HCT116 (cell line): ENCODE measurements around the gene HIVEP2. TPM values are rescaled to one million over a fixed set of nuclear protein-coding genes. Genes with fewer than 3 reads are reported as not detected.

Experiments
- ATAC-seq: fragments of 200-7000 bp; cut with Tn5 transposase; 2 replicates; pipeline ENCODE4 v1.9.1; 2020; ENCODE audit warnings: mild to moderate bottlenecking, moderate library complexity
- BruUV-seq: library from RNA; stranded (reverse); fragments of 400-500 nt; replicated peaks from 2 replicates; lab custom pipeline; 2021; lab: Mats Ljungman, UMichigan
- CTCF ChIA-PET: fragments of 300-600 bp; sonication (Branson Sonifier 250); formaldehyde crosslinking; loops from one replicate; lab custom pipeline; 2021; ENCODE audit warnings: antibody characterized with exemption; lab: Charles Lee
- POLR2A ChIA-PET: fragments of 300-600, 350-600 bp; sonication (Branson Sonifier 250); formaldehyde crosslinking; loops from one replicate; lab custom pipeline; 2021; ENCODE audit warnings: antibody characterized with exemption; lab: Charles Lee
- RAD21 ChIA-PET, 2 experiments: fragments of 300-600 bp; sonication (Branson Sonifier 250); formaldehyde crosslinking; loops; one replicate each; lab custom pipeline; 2023; ENCODE audit warnings: low total read pairs in 2 of 2; ENCODE audit not compliant: uncharacterized antibody in 2 of 2, unreplicated experiment in 2 of 2, low non-redundant PET in 1 of 2; lab: Charles Lee
- DNase-seq: peaks from one replicate; pipeline ENCODE4 v3.0.0-alpha.2; 2010; ENCODE audit warnings: low read depth, low spot score
- H2AFZ ChIP-seq: fragments of 200-600 bp; shearing (Covaris generic), sonication (generic); 2 replicates; pipeline ENCODE4 v1.6.1; 2017; ENCODE audit warnings: low read depth, mixed run types, mixed read lengths, antibody characterized with exemption, low read length; ENCODE audit not compliant: poor library complexity, severe bottlenecking
- H3K27ac ChIP-seq: 2 replicates; pipeline ENCODE4 v1.5.1; 2012; ENCODE audit warnings: low read depth, low read length
- H3K27me3 ChIP-seq: fragments of 200-600 bp; sonication (generic); 2 replicates; pipeline ENCODE4 v1.6.1; 2016; ENCODE audit warnings: mixed run types, low read length, mixed read lengths; ENCODE audit not compliant: insufficient read depth
- H3K36me3 ChIP-seq, 2 experiments: fragments of 200-500 bp in 1 of 2; fragments of 200-600 bp in 1 of 2; sonication (Bioruptor generic) in 1 of 2; sonication (generic) in 1 of 2; 2 replicates each; pipeline versions ENCODE4 v1.5.1 to v1.6.1; 2014 to 2016; ENCODE audit warnings: low read length in 2 of 2, inconsistent platforms in 1 of 2, mixed read lengths in 1 of 2, mixed run types in 1 of 2; ENCODE audit not compliant: insufficient read depth in 2 of 2, control insufficient read depth in 1 of 2
- H3K4me1 ChIP-seq, 2 experiments: fragments of 200-600 bp in 1 of 2; sonication (generic) in 1 of 2; 2 replicates each; pipeline versions ENCODE4 v1.5.1 to v1.6.1; 2012 to 2017; ENCODE audit warnings: low read length in 2 of 2, inconsistent platforms in 1 of 2, mild to moderate bottlenecking in 1 of 2, mixed read lengths in 1 of 2, mixed run types in 1 of 2, moderate library complexity in 1 of 2; ENCODE audit not compliant: insufficient read depth in 2 of 2, control insufficient read depth in 1 of 2
- H3K4me2 ChIP-seq: fragments of 200-600 bp; sonication (generic); 2 replicates; pipeline ENCODE4 v1.6.1; 2017; ENCODE audit warnings: mixed run types, low read length, mixed read lengths
- H3K4me3 ChIP-seq, 2 experiments: fragments of 200-600 bp in 1 of 2; sonication (generic) in 1 of 2; replicated peaks in 1 of 2; 2 replicates each; pipeline ENCODE4 v1.5.1; 2011 to 2016; ENCODE audit warnings: low read length in 2 of 2, control low read depth in 1 of 2, low read depth in 1 of 2, mild to moderate bottlenecking in 1 of 2, mixed read lengths in 1 of 2, mixed run types in 1 of 2
- H3K79me2 ChIP-seq: fragments of 200-600 bp; sonication (generic); 2 replicates; pipeline ENCODE4 v1.6.1; 2017; ENCODE audit warnings: mild to moderate bottlenecking, mixed run types, low read length, moderate library complexity, mixed read lengths; ENCODE audit not compliant: insufficient read depth
- H3K9ac ChIP-seq: fragments of 200-600 bp; sonication (generic); 2 replicates; pipeline ENCODE4 v1.6.1; 2016; ENCODE audit warnings: low read length, mixed read lengths
- H3K9me2 ChIP-seq: fragments of 200-600 bp; sonication (generic), shearing (Covaris generic); 2 replicates; pipeline ENCODE4 v1.6.1; 2017; ENCODE audit warnings: mixed run types, mild to moderate bottlenecking, moderate library complexity; ENCODE audit not compliant: insufficient read depth
- H3K9me3 ChIP-seq, 2 experiments: fragments of 200-500 bp in 1 of 2; fragments of 200-600 bp in 1 of 2; sonication (Bioruptor generic) in 1 of 2; sonication (generic) in 1 of 2; 2 replicates each; pipeline ENCODE4 v1.6.1; 2014 to 2017; ENCODE audit warnings: low read length in 2 of 2, mixed read lengths in 2 of 2, inconsistent platforms in 1 of 2, low read depth in 1 of 2, mild to moderate bottlenecking in 1 of 2, mixed run types in 1 of 2, moderate library complexity in 1 of 2; ENCODE audit not compliant: control insufficient read depth in 1 of 2, insufficient read depth in 1 of 2
- H4K20me1 ChIP-seq: fragments of 200-600 bp; sonication (generic), shearing (Covaris generic); 2 replicates; pipeline ENCODE4 v1.6.1; 2017; ENCODE audit warnings: mixed run types, mild to moderate bottlenecking, moderate library complexity; ENCODE audit not compliant: insufficient read depth
- ATF3 ChIP-seq: IDR thresholded peaks from 2 replicates; pipeline ENCODE4 v1.6.1; 2012
- CBX3 ChIP-seq: IDR thresholded peaks from 2 replicates; pipeline ENCODE4 v1.6.1; 2012; ENCODE audit warnings: low read depth
- EGR1 ChIP-seq: IDR thresholded peaks from 2 replicates; pipeline ENCODE4 v1.6.1; 2012; ENCODE audit warnings: low read depth
- EZH2phosphoT487 ChIP-seq: fragments of 200-600 bp; IDR thresholded peaks from 2 replicates; pipeline ENCODE4 v1.6.1; 2018; ENCODE audit warnings: antibody characterized with exemption, borderline replicate concordance
- POLR2AphosphoS5 ChIP-seq: IDR thresholded peaks from 2 replicates; pipeline ENCODE4 v1.6.1; 2011; ENCODE audit warnings: mild to moderate bottlenecking, low read depth, low read length, moderate library complexity
- REST ChIP-seq: IDR thresholded peaks from 2 replicates; pipeline ENCODE4 v1.6.1; 2012; ENCODE audit warnings: low read depth
- SIN3A ChIP-seq: IDR thresholded peaks from 2 replicates; pipeline ENCODE4 v1.6.1; 2012; ENCODE audit warnings: low read depth
- SP1 ChIP-seq: IDR thresholded peaks from 2 replicates; pipeline ENCODE4 v1.6.1; 2012; ENCODE audit warnings: low read depth
- SRF ChIP-seq: IDR thresholded peaks from 2 replicates; pipeline ENCODE4 v1.6.1; 2012; ENCODE audit warnings: low read depth
- TCF7L2 ChIP-seq: IDR thresholded peaks from 2 replicates; pipeline ENCODE4 v1.7.0; 2011; ENCODE audit warnings: borderline replicate concordance, inconsistent platforms; ENCODE audit not compliant: insufficient read depth, insufficient read length; ENCODE audit errors: extremely low read depth
- ZBTB33 ChIP-seq: IDR thresholded peaks from 2 replicates; pipeline ENCODE4 v1.6.1; 2011; ENCODE audit warnings: mild to moderate bottlenecking, low read length, moderate library complexity; ENCODE audit not compliant: insufficient replicate concordance; ENCODE audit errors: extremely low read depth
- ZFX ChIP-seq: fragments of 450-650 bp; IDR thresholded peaks from 2 replicates; pipeline ENCODE4 v1.6.1; 2017
- intact Hi-C: fragments of 100-400 bp; cut with micrococcal nuclease; formaldehyde crosslinking; loops from 2 replicates; pipeline ENCODE4 v1.10.0; 2022
- total RNA-seq: library from RNA; stranded (reverse); gene quantifications from one replicate; pipeline ENCODE4 v1.2.1, GENCODE V29; 2021; ENCODE audit not compliant: unreplicated experiment

The HIVEP2 gene
- total RNA-seq, 1 experiment from 2014 or later = 8.1 TPM

GRCh38 chr6:142835787-142836535 is 109.0 kb downstream of the HIVEP2 start:
- POLR2A ChIA-PET = no interaction called here
- no peak for TF ChIP-seq ATF3
- TF ChIP-seq SRF = no peak
- TF ChIP-seq ZFX = no peak
- TF ChIP-seq CBX3 = no peak
- TF ChIP-seq REST = no peak
- TF ChIP-seq TCF7L2 = no peak
- TF ChIP-seq POLR2AphosphoS5 = no peak
- no peak for TF ChIP-seq EGR1
- TF ChIP-seq ZBTB33 = no peak
- no peak for TF ChIP-seq SIN3A
- TF ChIP-seq EZH2phosphoT487 = no peak
- no peak for TF ChIP-seq SP1
- peaks cover 13 to 37% of the 10 kb centered on the region in 2 experiments for H3K4me1 ChIP-seq
- no peak overlapping the region for H3K4me2 ChIP-seq
- intact Hi-C loops = no loop called here
- no peaks in the 10 kb centered on the region for H3K9me2 ChIP-seq
- H3K4me3 ChIP-seq = no peak overlapping the region
- no peak overlapping the region for H2AFZ ChIP-seq
- H3K9ac ChIP-seq = no peak overlapping the region
- H3K27ac ChIP-seq = no peak overlapping the region
- ATAC-seq (no peak), DNase-seq (no peak)
- H3K79me2 ChIP-seq = no peaks in the 10 kb centered on the region
- H3K36me3 ChIP-seq = no peaks in the 10 kb centered on the region
- H3K27me3 ChIP-seq = no peaks in the 10 kb centered on the region
- RAD21 ChIA-PET = no interaction called here
- no peaks in the 10 kb centered on the region for H3K9me3 ChIP-seq
- CTCF ChIA-PET = interaction anchor here (0.9 kb wide), 1 partner anchor 13 kb away, joined by 3 read pairs; no protein-coding TSS in a partner anchor
- no TSS peak for BruUV-seq
- H4K20me1 ChIP-seq = no peaks in the 10 kb centered on the region
